VCaP (cell line): Measurements from ENCODE around the gene EFCAB8.

Source experiments
- H3K27ac ChIP-seq: fragments of 450-650 bp; 2 replicates; pipeline ENCODE4 v1.5.1; 2017
- CTCF ChIP-seq: fragments of 450-650 bp; conservative IDR thresholded peaks from 2 replicates; pipeline ENCODE4 v1.5.1; 2017; ENCODE audit warnings: mild to moderate bottlenecking, moderate library complexity

EFCAB8 gene

GRCh38 chr20:32993496-32994050 is 134.8 kb downstream of the EFCAB8 start:
- no peak overlapping the region for H3K27ac ChIP-seq
- TF ChIP-seq CTCF, result no peak

- no peak; the same call in 1 of the 2 replicates for TF ChIP-seq CTCF
- H3K27ac ChIP-seq, result no peak overlapping the region
These were observed 137.1 kb downstream of the EFCAB8 start for GRCh38 chr20:32995802-32996201.

- no peak for TF ChIP-seq CTCF
- H3K27ac ChIP-seq, result no peak overlapping the region
These were observed 138.7 kb downstream of the EFCAB8 start for GRCh38 chr20:32997431-32997830.

- no peak overlapping the region for H3K27ac ChIP-seq
These were observed 141.0 kb downstream of the EFCAB8 start for GRCh38 chr20:32999603-33000250.

GRCh38 chr20:33000802-33001466 is 142.2 kb downstream of the EFCAB8 start:
- no peak for TF ChIP-seq CTCF

More at GRCh38 chr20:32999603-33000250, 141.0 kb downstream of the EFCAB8 start:
- no peak for TF ChIP-seq CTCF

GRCh38 chr20:33002087-33002808 is 143.5 kb downstream of the EFCAB8 start:
- no peak overlapping the region for H3K27ac ChIP-seq
- no peak for TF ChIP-seq CTCF

More at GRCh38 chr20:33000802-33001466, 142.2 kb downstream of the EFCAB8 start:
- H3K27ac ChIP-seq, result no peak overlapping the region

GRCh38 chr20:33004141-33004751 is 145.5 kb downstream of the EFCAB8 start, which contains the start of gene SUN5:
Gene SUN5, minus strand, starts transcription at chr20:33004433. Its CDS starts 93 bp downstream, at chr20:33004340.
- H3K27ac ChIP-seq, result no peak within 1 kb of the TSS
- no peak for TF ChIP-seq CTCF
